Muscle layer of duodenum (tissue), 2 donors: Measurements from ENCODE around the gene PSME1.
"Not testable (repeated sequence)": the region's sequence is repeated elsewhere in the genome, so short reads cannot be mapped to it uniquely, and the experiment has no call there.

Experiments
- H3K27ac ChIP-seq: one replicate; pipeline ENCODE4 v1.7.0; 2013; ENCODE audit warnings: mild to moderate bottlenecking, low read length
- H3K27me3 ChIP-seq: one replicate; pipeline ENCODE4 v1.7.0; 2013; ENCODE audit warnings: low read depth, mild to moderate bottlenecking, control low read depth, low read length
- H3K36me3 ChIP-seq, 2 donors: one replicate each; pipeline ENCODE4 v1.7.0; 2013; ENCODE audit warnings: low read length in 2 of 2, control low read depth in 1 of 2, mild to moderate bottlenecking in 1 of 2; ENCODE audit not compliant: insufficient read depth in 2 of 2, control insufficient read depth in 1 of 2
- H3K4me1 ChIP-seq, 2 donors: one replicate each; pipeline ENCODE4 v1.7.0; 2013; ENCODE audit warnings: low read length in 2 of 2, mild to moderate bottlenecking in 2 of 2, control low read depth in 1 of 2, moderate library complexity in 1 of 2; ENCODE audit not compliant: insufficient read depth in 2 of 2, control insufficient read depth in 1 of 2
- H3K4me3 ChIP-seq, 2 donors: one replicate each; pipeline ENCODE4 v1.7.0; 2013; ENCODE audit warnings: low read length in 2 of 2, low read depth in 1 of 2, mild to moderate bottlenecking in 1 of 2
- H3K9me3 ChIP-seq, 2 donors: one replicate each; pipeline ENCODE4 v1.7.0; 2013; ENCODE audit warnings: low read length in 2 of 2, control low read depth in 1 of 2, mild to moderate bottlenecking in 1 of 2; ENCODE audit not compliant: control insufficient read depth in 1 of 2
- donor health status: healthy.

PSME1 gene

DNA sequence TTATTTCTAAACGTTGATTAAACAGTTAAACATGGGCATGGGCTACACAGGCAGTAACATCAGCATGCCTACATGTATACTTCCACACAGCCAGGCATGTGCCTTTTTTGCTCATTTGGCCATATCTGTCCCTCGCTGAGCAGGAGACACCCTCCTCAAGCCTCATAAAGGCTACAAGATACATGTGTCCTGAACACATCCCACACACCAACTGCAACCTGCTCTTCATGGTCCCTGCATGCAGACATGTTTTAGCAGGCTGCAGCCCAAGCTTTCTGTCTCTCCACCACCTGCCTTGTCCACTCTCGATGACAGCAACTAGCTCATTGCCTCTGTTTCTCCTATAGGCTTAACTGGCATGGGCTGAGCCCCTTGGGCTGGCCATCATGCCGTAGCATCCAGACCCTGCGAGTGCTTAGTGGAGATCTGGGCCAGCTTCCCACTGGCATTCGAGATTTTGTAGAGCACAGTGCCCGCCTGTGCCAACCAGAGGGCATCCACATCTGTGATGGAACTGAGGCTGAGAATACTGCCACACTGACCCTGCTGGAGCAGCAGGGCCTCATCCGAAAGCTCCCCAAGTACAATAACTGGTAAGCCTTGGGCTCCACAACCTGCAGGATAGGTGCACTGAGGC lies 39.3 kb upstream of the PSME1 start:
- Histone ChIP-seq H3K4me3 (no peak overlapping the region), H3K27me3 (no peaks in the 10 kb centered on the region), H3K4me1 (peaks cover 6 to 9% of the 10 kb centered on the region in 2 donors), H3K9me3 (no peaks in the 10 kb centered on the region), H3K36me3 (peaks cover 4 to 22% of the 10 kb centered on the region in 2 donors), H3K27ac (no peak overlapping the region)

- Histone ChIP-seq H3K9me3 (no peaks in the 10 kb centered on the region), H3K27ac (no peak overlapping the region), H3K4me3 (no peak overlapping the region), H3K36me3 (peaks cover 4 to 34% of the 10 kb centered on the region in 2 donors), H3K27me3 (no peaks in the 10 kb centered on the region), H3K4me1 (peaks cover 6 to 9% of the 10 kb centered on the region in 2 donors)
Measured at GRCh38 chr14:24098229-24098926, 37.6 kb upstream of the PSME1 start.

- Histone ChIP-seq H3K27ac (no peak overlapping the region), H3K9me3 (no peaks in the 10 kb centered on the region), H3K4me3 (no peak overlapping the region), H3K4me1 (peaks cover 3 to 9% of the 10 kb centered on the region in 2 donors), H3K36me3 (peaks cover 10 to 37% of the 10 kb centered on the region in 2 donors), H3K27me3 (no peaks in the 10 kb centered on the region)
Measured at GRCh38 chr14:24098927-24099813, 36.8 kb upstream of the PSME1 start.

GRCh38 chr14:24100197-24100981 lies 35.6 kb upstream of the PSME1 start:
- H3K9me3 ChIP-seq = no peaks in the 10 kb centered on the region
- H3K4me1 ChIP-seq = peaks cover 2% of the 10 kb centered on the region in 2 donors
- H3K36me3 ChIP-seq = peaks cover 10 to 37% of the 10 kb centered on the region in 2 donors
- H3K27ac ChIP-seq = no peak overlapping the region
- H3K4me3 ChIP-seq = no peak overlapping the region
- no peaks in the 10 kb centered on the region for H3K27me3 ChIP-seq

DNA sequence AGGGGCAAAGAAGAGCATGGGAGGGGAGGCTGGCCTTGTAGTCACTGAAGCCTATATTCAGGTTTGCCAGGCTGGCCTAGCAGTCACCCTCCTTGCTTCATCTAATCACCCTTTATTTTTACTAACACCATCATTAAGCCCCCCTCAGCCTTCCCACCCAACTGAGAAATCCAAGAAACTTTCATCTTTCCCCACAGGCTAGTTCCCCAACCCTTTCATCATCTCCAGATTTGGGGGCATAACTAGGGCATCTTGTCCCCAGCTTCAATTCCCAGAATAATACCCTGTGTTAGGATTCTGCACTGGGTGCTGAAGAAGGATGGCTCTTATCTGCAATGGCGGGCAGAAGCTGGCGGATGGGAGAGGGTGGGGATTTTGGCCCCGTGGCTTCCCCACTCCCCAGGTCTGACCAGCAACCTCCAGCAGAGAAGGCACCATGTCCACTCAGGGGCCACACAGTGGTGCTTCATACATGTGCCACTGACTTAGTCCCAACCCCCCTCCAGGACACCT lies 35.0 kb upstream of the PSME1 start:
- H3K36me3 ChIP-seq = peaks cover 10 to 37% of the 10 kb centered on the region in 2 donors
- no peak overlapping the region for H3K4me3 ChIP-seq
- no peaks in the 10 kb centered on the region for H3K9me3 ChIP-seq
- no peaks in the 10 kb centered on the region for H3K27me3 ChIP-seq
- H3K4me1 ChIP-seq = no peaks in the 10 kb centered on the region
- no peak overlapping the region for H3K27ac ChIP-seq

DNA sequence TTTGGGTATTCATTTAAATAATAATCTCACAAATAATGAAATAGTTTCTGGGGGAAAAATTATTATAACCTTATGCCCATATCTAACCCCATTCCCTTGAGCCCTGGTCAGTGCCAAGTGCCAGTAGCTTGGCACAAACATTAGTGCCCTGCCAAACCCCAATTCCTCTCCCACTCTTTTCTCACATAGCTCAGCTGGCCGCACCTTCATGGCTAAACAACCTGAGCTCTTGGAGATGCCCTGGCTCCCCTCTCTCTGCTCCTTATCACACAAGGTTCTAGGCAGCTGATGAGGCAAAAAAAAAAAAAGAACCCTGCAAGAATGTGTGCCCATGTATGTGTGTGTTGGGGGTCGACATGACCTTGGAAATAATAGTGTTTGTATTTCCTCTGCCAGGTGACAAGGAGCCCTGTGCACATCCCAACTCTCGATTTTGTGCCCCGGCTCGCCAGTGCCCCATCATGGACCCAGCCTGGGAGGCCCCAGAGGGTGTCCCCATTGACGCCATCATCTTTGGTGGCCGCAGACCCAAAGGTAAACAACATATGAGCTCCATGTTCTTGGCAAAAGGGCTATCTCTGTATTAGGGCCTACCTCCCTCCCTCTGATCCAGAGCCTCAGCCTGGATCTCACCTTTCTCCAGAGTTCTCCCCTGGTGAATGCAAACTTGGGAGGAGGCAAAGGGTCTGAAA lies 33.5 kb upstream of the PSME1 start:
- Histone ChIP-seq H3K27me3 (no peaks in the 10 kb centered on the region), H3K4me3 (no peak overlapping the region), H3K4me1 (no peaks in the 10 kb centered on the region), H3K9me3 (no peaks in the 10 kb centered on the region), H3K27ac (no peak overlapping the region), H3K36me3 (peaks cover 10 to 37% of the 10 kb centered on the region in 2 donors)

GRCh38 chr14:24103451-24103850 lies 32.5 kb upstream of the PSME1 start:
- no peaks in the 10 kb centered on the region for H3K27me3 ChIP-seq
- H3K4me3 ChIP-seq = no peak overlapping the region
- no peak overlapping the region for H3K27ac ChIP-seq
- no peaks in the 10 kb centered on the region for H3K4me1 ChIP-seq
- peaks cover 10 to 34% of the 10 kb centered on the region in 2 donors for H3K36me3 ChIP-seq
- no peaks in the 10 kb centered on the region for H3K9me3 ChIP-seq

- H3K36me3 ChIP-seq = peaks cover 9 to 22% of the 10 kb centered on the region in 2 donors
- H3K27me3 ChIP-seq, H3K9me3 ChIP-seq, H3K27ac ChIP-seq, H3K4me3 ChIP-seq, H3K4me1 ChIP-seq: not testable (repeated sequence)
Measured at GRCh38 chr14:24105609-24106239, 30.3 kb upstream of the PSME1 start.

DNA sequence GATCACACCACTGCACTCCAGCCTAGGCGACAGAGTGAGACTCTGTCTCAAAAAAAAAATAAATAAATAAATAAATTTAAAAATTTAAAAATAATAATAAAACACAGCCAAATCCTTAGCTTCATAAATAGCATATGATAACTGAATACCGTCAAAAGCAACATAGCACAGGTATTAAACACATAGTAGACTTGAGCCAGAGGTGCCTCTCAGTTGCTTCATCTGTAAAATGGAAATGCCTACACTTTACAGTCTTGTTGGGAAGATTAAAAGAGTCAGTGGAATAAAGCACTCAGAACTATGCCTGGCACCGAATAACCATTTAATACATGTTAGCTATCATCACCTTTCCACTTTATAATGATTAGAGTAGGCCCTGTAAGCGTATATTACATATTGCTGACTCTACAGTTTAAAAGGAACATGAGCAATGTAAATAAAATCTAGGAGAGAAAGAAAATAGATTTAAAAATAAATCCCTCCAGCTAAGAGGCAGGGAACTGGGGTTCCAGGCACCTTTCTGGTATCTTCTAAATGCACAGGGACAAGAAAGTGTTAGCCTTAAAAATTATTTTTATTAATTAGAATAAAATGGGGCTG lies 29.2 kb upstream of the PSME1 start:
- H3K9me3 ChIP-seq = no peaks in the 10 kb centered on the region
- no peak overlapping the region for H3K4me3 ChIP-seq
- no peak overlapping the region for H3K27ac ChIP-seq
- peaks cover 6 to 15% of the 10 kb centered on the region in 2 donors for H3K36me3 ChIP-seq
- peaks cover 4 to 7% of the 10 kb centered on the region in 2 donors for H3K4me1 ChIP-seq
- H3K27me3 ChIP-seq = no peaks in the 10 kb centered on the region
